Muscle layer of duodenum (tissue), 2 donors: Measurements from ENCODE around the gene TPI1.

Source experiments
- H3K27ac ChIP-seq: one replicate; pipeline ENCODE4 v1.7.0; 2013; ENCODE audit warnings: mild to moderate bottlenecking, low read length
- H3K27me3 ChIP-seq: one replicate; pipeline ENCODE4 v1.7.0; 2013; ENCODE audit warnings: low read depth, mild to moderate bottlenecking, control low read depth, low read length
- H3K36me3 ChIP-seq, 2 donors: one replicate each; pipeline ENCODE4 v1.7.0; 2013; ENCODE audit warnings: low read length in 2 of 2, control low read depth in 1 of 2, mild to moderate bottlenecking in 1 of 2; ENCODE audit not compliant: insufficient read depth in 2 of 2, control insufficient read depth in 1 of 2
- H3K4me1 ChIP-seq, 2 donors: one replicate each; pipeline ENCODE4 v1.7.0; 2013; ENCODE audit warnings: low read length in 2 of 2, mild to moderate bottlenecking in 2 of 2, control low read depth in 1 of 2, moderate library complexity in 1 of 2; ENCODE audit not compliant: insufficient read depth in 2 of 2, control insufficient read depth in 1 of 2
- H3K4me3 ChIP-seq, 2 donors: one replicate each; pipeline ENCODE4 v1.7.0; 2013; ENCODE audit warnings: low read length in 2 of 2, low read depth in 1 of 2, mild to moderate bottlenecking in 1 of 2
- H3K9me3 ChIP-seq, 2 donors: one replicate each; pipeline ENCODE4 v1.7.0; 2013; ENCODE audit warnings: low read length in 2 of 2, control low read depth in 1 of 2, mild to moderate bottlenecking in 1 of 2; ENCODE audit not compliant: control insufficient read depth in 1 of 2
- donor health status: healthy.

Gene TPI1

GRCh38 chr12:6917491-6918231 lies 50.3 kb downstream of the TPI1 start:
- Histone ChIP-seq H3K27me3 (no peaks in the 10 kb centered on the region), H3K27ac (no peak overlapping the region), H3K36me3 (peaks cover 4 to 37% of the 10 kb centered on the region in 2 donors)

GRCh38 chr12:6919588-6919987 lies 52.3 kb downstream of the TPI1 start:
- Histone ChIP-seq H3K9me3 (no peaks in the 10 kb centered on the region), H3K36me3 (peaks cover 4 to 37% of the 10 kb centered on the region in 2 donors), H3K4me3 (no peak overlapping the region), H3K4me1 (peaks cover 3 to 22% of the 10 kb centered on the region in 2 donors), H3K27me3 (no peaks in the 10 kb centered on the region), H3K27ac (no peak overlapping the region)

More at GRCh38 chr12:6917491-6918231, 50.3 kb downstream of the TPI1 start:
- H3K9me3 ChIP-seq: no peaks in the 10 kb centered on the region
- H3K4me1 ChIP-seq: peaks cover 0 to 12% of the 10 kb centered on the region in 2 donors
- no peak overlapping the region for H3K4me3 ChIP-seq
